SK-N-SH (cell line): ENCODE data around the gene ASCL2.

Experiments used
- CTCF ChIP-seq: fragments of 200-600 bp; sonication (generic); IDR thresholded peaks from 2 replicates; pipeline ENCODE4 v1.6.1; 2017; ENCODE audit warnings: antibody characterized with exemption, mild to moderate bottlenecking, moderate library complexity
- ELF1 ChIP-seq: IDR thresholded peaks from 2 replicates; pipeline ENCODE4 v1.4.0; 2012
- EP300 ChIP-seq, 2 experiments: IDR thresholded peaks; 2 replicates each; pipeline versions ENCODE4 v1.4.0 to v1.6.1; 2012; ENCODE audit warnings: borderline replicate concordance in 1 of 2, low read depth in 1 of 2, low read length in 1 of 2
- EZH2phosphoT487 ChIP-seq: fragments of 200-600 bp; sonication (generic); IDR thresholded peaks from 2 replicates; pipeline ENCODE4 v1.6.1; 2017; ENCODE audit warnings: low read depth, mixed run types, mild to moderate bottlenecking, antibody characterized with exemption, moderate library complexity, borderline replicate concordance
- GABPA ChIP-seq: IDR thresholded peaks from 2 replicates; pipeline ENCODE4 v1.4.0; 2012; ENCODE audit warnings: low read depth, mild to moderate bottlenecking
- POLR2AphosphoS5 ChIP-seq: IDR thresholded peaks from 2 replicates; pipeline ENCODE4 v1.6.1; 2012; ENCODE audit warnings: low read depth, low read length
- RAD21 ChIP-seq: IDR thresholded peaks from 2 replicates; pipeline ENCODE4 v1.6.1; 2012; ENCODE audit warnings: mild to moderate bottlenecking, low read length
- REST ChIP-seq: IDR thresholded peaks from 2 replicates; pipeline ENCODE4 v1.6.1; 2012; ENCODE audit warnings: mild to moderate bottlenecking, low read depth, low read length, moderate library complexity
- RFX5 ChIP-seq: IDR thresholded peaks from 2 replicates; pipeline ENCODE4 v1.6.1; 2012; ENCODE audit warnings: mild to moderate bottlenecking, improper control_type of control experiment, low read length
- USF2 ChIP-seq: fragments of 150-350 bp; IDR thresholded peaks from 2 replicates; pipeline ENCODE4 v1.6.1; 2017; ENCODE audit warnings: antibody characterized with exemption, low read length, low read depth, borderline replicate concordance

- TF ChIP-seq POLR2AphosphoS5 = no peak
- TF ChIP-seq EZH2phosphoT487 = no peak
- TF ChIP-seq ELF1 = no peak
- TF ChIP-seq RFX5 = no peak
- no peak for TF ChIP-seq EP300 (IDR thresholded peaks at IDR 0.05; ENCODE audit: borderline replicate concordance in 1 of 2, low read depth in 1 of 2, low read length in 1 of 2)
- no peak for TF ChIP-seq REST
- no peak for TF ChIP-seq CTCF
- no peak for TF ChIP-seq USF2
- TF ChIP-seq GABPA = no peak
- no peak for TF ChIP-seq RAD21
Observed at GRCh38 chr11:2267306-2267850, 3.0 kb downstream of the ASCL2 start.
